Smooth muscle cell (in vitro differentiated cells): Measurements from ENCODE around the gene BRICD5. TPM values are rescaled to one million over a fixed set of nuclear protein-coding genes. Genes with fewer than 3 reads are reported as not detected.

Source experiments
- DNase-seq: peaks from one replicate; lab custom pipeline; 2025; ENCODE audit not compliant: unreplicated experiment; lab: John Stamatoyannopoulos, UW
- H2AFZ ChIP-seq: fragments of 200-600 bp; sonication (generic); 2 replicates; pipeline ENCODE4 v1.6.0; 2016; ENCODE audit warnings: antibody characterized with exemption, low read depth, mild to moderate bottlenecking
- H3F3A ChIP-seq: fragments of 200-600 bp; sonication (generic); 2 replicates; pipeline ENCODE4 v1.6.0; 2017; ENCODE audit warnings: antibody characterized with exemption, low read depth
- H3K27ac ChIP-seq: fragments of 200-600 bp; sonication (generic); 2 replicates; pipeline ENCODE4 v1.5.1; 2016; ENCODE audit warnings: low read depth, mild to moderate bottlenecking
- H3K27me3 ChIP-seq: fragments of 200-600 bp; sonication (generic); 2 replicates; pipeline ENCODE4 v1.6.1; 2016; ENCODE audit warnings: low read depth, mild to moderate bottlenecking
- H3K36me3 ChIP-seq: fragments of 200-600 bp; sonication (generic); 2 replicates; pipeline ENCODE4 v1.5.1; 2016; ENCODE audit warnings: low read depth
- H3K4me1 ChIP-seq: fragments of 200-600 bp; sonication (generic); 2 replicates; pipeline ENCODE4 v1.5.1; 2016; ENCODE audit warnings: low read depth
- H3K4me2 ChIP-seq: fragments of 200-600 bp; sonication (generic); 2 replicates; pipeline ENCODE4 v1.6.0; 2016; ENCODE audit warnings: mild to moderate bottlenecking
- H3K4me3 ChIP-seq: fragments of 200-600 bp; sonication (generic); 2 replicates; pipeline ENCODE4 v1.5.1; 2016; ENCODE audit warnings: mild to moderate bottlenecking
- H3K79me2 ChIP-seq: fragments of 200-600 bp; sonication (generic); 2 replicates; pipeline ENCODE4 v1.6.0; 2016; ENCODE audit warnings: low read depth, mild to moderate bottlenecking
- H3K9ac ChIP-seq: fragments of 200-600 bp; sonication (generic); 2 replicates; pipeline ENCODE4 v1.6.0; 2016; ENCODE audit warnings: low read depth
- H3K9me3 ChIP-seq: fragments of 200-600 bp; sonication (generic); replicated peaks from 2 replicates; pipeline ENCODE4 v1.5.1; 2016; ENCODE audit warnings: low read depth
- H4K20me1 ChIP-seq: fragments of 200-600 bp; sonication (generic); 2 replicates; pipeline ENCODE4 v1.6.0; 2016; ENCODE audit warnings: low read depth
- CTCF ChIP-seq: fragments of 200-600 bp; sonication (generic); IDR thresholded peaks from 2 replicates; pipeline ENCODE4 v1.5.1; 2017; ENCODE audit warnings: borderline replicate concordance, mild to moderate bottlenecking, antibody characterized with exemption; ENCODE audit not compliant: insufficient read depth, poor library complexity, severe bottlenecking
- WGBS: methylation state at CpG from one replicate; pipeline ENCODE4 v1.1.7; 2016; ENCODE audit warnings: low lambda C conversion rate; 5-methylcytosine and 5-hydroxymethylcytosine counted together
- polyA plus RNA-seq: library from polyadenylated mRNA; unstranded; fragments of >200 nt; fragmentation: Nextera tagmentation; extraction: Ambion mirVana; gene quantifications from 2 replicates; pipeline ENCODE4 v1.2.1, GENCODE V29; 2016
- total RNA-seq: library from RNA; depleted of rRNA; stranded (reverse); fragments of >200 nt; gene quantifications from 2 replicates; pipeline ENCODE4 v1.2.3, GENCODE V29; 2014

The BRICD5 gene
- total and polyA plus RNA-seq, 2 experiments from 2014 or later = 2.0 to 4.7 TPM

GRCh38 chr16:2173366-2173765 lies 37.3 kb downstream of the BRICD5 start:
- no peak for TF ChIP-seq CTCF
- no peak overlapping the region for H3K4me3 ChIP-seq
- no peaks in the 10 kb centered on the region for H3K36me3 ChIP-seq
- no peak overlapping the region for H3K27ac ChIP-seq
- H3K79me2 ChIP-seq = no peaks in the 10 kb centered on the region
- no peak overlapping the region for H3K4me2 ChIP-seq
- no peak for DNase-seq
- 98% methylated on average over 14 of the region's 14 CpGs for WGBS
- H3K9me3 ChIP-seq = no peaks in the 10 kb centered on the region
- H3K27me3 ChIP-seq = no peaks in the 10 kb centered on the region
- no peaks in the 10 kb centered on the region for H3K4me1 ChIP-seq
- no peak overlapping the region for H2AFZ ChIP-seq
- H4K20me1 ChIP-seq = peaks cover 9% of the 10 kb centered on the region
- no peak overlapping the region for H3K9ac ChIP-seq
- no peaks in the 10 kb centered on the region for H3F3A ChIP-seq

GRCh38 chr16:2172688-2173335 lies 37.9 kb downstream of the BRICD5 start:
- Histone ChIP-seq H3K27ac (no peak overlapping the region), H3K9me3 (no peaks in the 10 kb centered on the region), H3K4me1 (no peaks in the 10 kb centered on the region), H3K4me3 (no peak overlapping the region), H2AFZ (no peak overlapping the region), H3F3A (no peaks in the 10 kb centered on the region), H3K4me2 (no peak overlapping the region), H3K27me3 (no peaks in the 10 kb centered on the region), H3K9ac (no peak overlapping the region), H3K36me3 (no peaks in the 10 kb centered on the region), H3K79me2 (no peaks in the 10 kb centered on the region), H4K20me1 (peaks cover 14% of the 10 kb centered on the region)
- TF ChIP-seq CTCF = no peak
- no peak for DNase-seq
- 95% methylated on average over 21 of the region's 29 CpGs for WGBS

- Histone ChIP-seq H3K4me3 (no peak overlapping the region), H3K27me3 (no peaks in the 10 kb centered on the region), H3K9ac (no peak overlapping the region), H2AFZ (no peak overlapping the region), H3F3A (no peaks in the 10 kb centered on the region), H4K20me1 (peaks cover 25% of the 10 kb centered on the region), H3K27ac (no peak overlapping the region), H3K9me3 (no peaks in the 10 kb centered on the region), H3K4me1 (no peaks in the 10 kb centered on the region), H3K36me3 (no peaks in the 10 kb centered on the region), H3K4me2 (no peak overlapping the region), H3K79me2 (no peaks in the 10 kb centered on the region)
- DNase-seq = no peak
- WGBS = 99% methylated on average over 27 of the region's 28 CpGs
- TF ChIP-seq CTCF = no peak
Measured at GRCh38 chr16:2171601-2172178, 39.0 kb downstream of the BRICD5 start.
